Ovary (tissue), 3 donors: ENCODE measurements around the gene IL17REL.

ENCODE experiments used
- POLR2A ChIP-seq: fragments of 450-650 bp; IDR thresholded peaks from one replicate; pipeline ENCODE4 v1.6.1; 2017; ENCODE audit warnings: antibody characterized with exemption, mild to moderate bottlenecking, moderate library complexity
- TF ChIP-seq, protein P1 (sequence below), 3 donors: fragments of 450-650 bp in 2 of 3; fragments of 200-600 bp in 1 of 3; IDR thresholded peaks; one replicate each; pipeline versions ENCODE4 v1.5.1 to v1.8.0; 2016 to 2022; ENCODE audit warnings: antibody characterized with exemption in 3 of 3, mild to moderate bottlenecking in 1 of 3
- donor health status: DM: no; HTN: no; CAD: no.

DNA sequence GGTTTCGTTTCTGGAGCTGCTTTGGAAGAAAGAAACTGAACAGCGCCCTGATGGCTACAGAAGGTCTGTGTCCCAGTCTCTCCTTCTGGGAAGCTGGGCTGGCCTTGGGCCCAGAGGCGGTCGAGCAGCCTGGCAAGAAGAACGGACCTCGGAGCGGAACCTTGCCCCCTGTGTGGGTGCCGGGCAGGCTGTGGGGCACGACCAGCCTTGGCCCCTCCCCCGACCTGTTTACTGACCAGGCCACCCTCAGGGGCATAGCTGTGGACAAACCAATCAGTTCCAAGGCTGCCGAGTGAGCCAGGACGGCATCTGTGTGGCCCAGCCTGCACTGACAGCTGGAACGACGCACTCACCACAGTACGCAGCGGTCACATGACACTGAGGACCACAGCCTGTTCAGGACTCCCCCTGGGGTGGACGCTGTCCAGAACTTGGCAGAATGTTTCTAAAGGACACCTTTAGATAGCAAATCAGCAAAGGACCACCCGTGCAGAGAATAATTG, 44.8 kb downstream of the IL17REL start:
- TF ChIP-seq, protein P1, sequence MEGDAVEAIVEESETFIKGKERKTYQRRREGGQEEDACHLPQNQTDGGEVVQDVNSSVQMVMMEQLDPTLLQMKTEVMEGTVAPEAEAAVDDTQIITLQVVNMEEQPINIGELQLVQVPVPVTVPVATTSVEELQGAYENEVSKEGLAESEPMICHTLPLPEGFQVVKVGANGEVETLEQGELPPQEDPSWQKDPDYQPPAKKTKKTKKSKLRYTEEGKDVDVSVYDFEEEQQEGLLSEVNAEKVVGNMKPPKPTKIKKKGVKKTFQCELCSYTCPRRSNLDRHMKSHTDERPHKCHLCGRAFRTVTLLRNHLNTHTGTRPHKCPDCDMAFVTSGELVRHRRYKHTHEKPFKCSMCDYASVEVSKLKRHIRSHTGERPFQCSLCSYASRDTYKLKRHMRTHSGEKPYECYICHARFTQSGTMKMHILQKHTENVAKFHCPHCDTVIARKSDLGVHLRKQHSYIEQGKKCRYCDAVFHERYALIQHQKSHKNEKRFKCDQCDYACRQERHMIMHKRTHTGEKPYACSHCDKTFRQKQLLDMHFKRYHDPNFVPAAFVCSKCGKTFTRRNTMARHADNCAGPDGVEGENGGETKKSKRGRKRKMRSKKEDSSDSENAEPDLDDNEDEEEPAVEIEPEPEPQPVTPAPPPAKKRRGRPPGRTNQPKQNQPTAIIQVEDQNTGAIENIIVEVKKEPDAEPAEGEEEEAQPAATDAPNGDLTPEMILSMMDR (IDR thresholded peaks at IDR 0.05), result no peak
- TF ChIP-seq POLR2A, result no peak
